Measurements from ENCODE around the gene RHOF. TPM values are rescaled to one million over a fixed set of nuclear protein-coding genes. Genes with fewer than 3 reads are reported as not detected.

The RHOF gene
- total and polyA plus RNA-seq, 2 of the 13 experiments (the other 11 are each of a cell fraction or from before 2014, with no cell fraction given), result 14.6 to 32.2 TPM

DNA sequence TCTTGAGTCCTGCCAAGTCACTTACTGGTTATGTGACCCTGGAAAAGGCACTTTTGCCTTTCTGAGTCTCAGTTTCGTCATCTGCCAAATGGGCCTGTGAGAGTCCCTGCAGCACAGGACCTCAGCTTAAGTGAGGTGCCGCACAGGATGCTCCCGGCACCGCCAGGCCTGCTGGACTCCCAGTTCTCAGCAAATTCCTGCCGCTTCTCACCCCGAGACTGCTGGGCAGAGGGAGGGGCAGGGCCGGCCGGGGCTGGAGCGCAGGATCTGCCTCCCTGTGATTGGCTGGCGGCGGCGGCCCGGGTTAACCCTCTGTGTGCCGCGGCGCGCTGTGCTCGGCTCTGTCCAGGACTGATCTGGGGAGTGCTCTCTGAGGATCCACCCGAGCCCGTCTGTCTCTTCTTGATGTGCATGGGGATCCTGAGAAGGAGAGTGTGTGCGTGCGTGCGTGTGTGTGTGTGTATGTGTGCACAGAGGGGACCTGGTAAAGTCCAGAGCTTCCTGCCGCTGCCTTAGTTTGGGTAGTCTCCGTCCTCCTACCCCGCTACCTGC lies 18.9 kb upstream of the RHOF start (continued):
- TF ChIP-seq ZNF549 (CRISPR knock-in tag; IDR thresholded peaks at IDR 0.05) (no peak), ZNF574 (CRISPR knock-in tag; IDR thresholded peaks at IDR 0.05) (no peak), SP2 (CRISPR knock-in tag; IDR thresholded peaks at IDR 0.05) (no peak), HHEX (CRISPR knock-in tag; IDR thresholded peaks at IDR 0.05) (no peak), ELF4 (CRISPR knock-in tag; IDR thresholded peaks at IDR 0.05; ENCODE audit: borderline replicate concordance) (no peak), KLF16 (CRISPR knock-in tag; IDR thresholded peaks at IDR 0.05) (0 out of 4 replicates have a peak, but pooled peaks of 1 of the 2 experiments have one; percentile 9), LCORL (IDR thresholded peaks at IDR 0.05) (no peak), LCORL (CRISPR knock-in tag; IDR thresholded peaks at IDR 0.05) (no peak), TAF15 (IDR thresholded peaks at IDR 0.05; ENCODE audit: low read depth, low read length, poor library complexity, severe bottlenecking) (no peak), MYNN (CRISPR knock-in tag; IDR thresholded peaks at IDR 0.05; ENCODE audit: low read depth) (no peak), CREB1 (IDR thresholded peaks at IDR 0.05) (no peak), CREB1 (CRISPR knock-in tag; IDR thresholded peaks at IDR 0.05) (no peak), NR1H2 (CRISPR knock-in tag; IDR thresholded peaks at IDR 0.05; ENCODE audit: borderline replicate concordance, low read depth) (no peak), ZNF264 (CRISPR knock-in tag; IDR thresholded peaks at IDR 0.05) (no peak), RORA (CRISPR knock-in tag; IDR thresholded peaks at IDR 0.05) (no peak), MIER2 (CRISPR knock-in tag; IDR thresholded peaks at IDR 0.05) (no peak), TBX3 (IDR thresholded peaks at IDR 0.05; ENCODE audit: borderline replicate concordance) (no peak), RELA (CRISPR knock-in tag; IDR thresholded peaks at IDR 0.05) (no peak), SOX13 (IDR thresholded peaks at IDR 0.05) (no peak), SOX13 (CRISPR knock-in tag; conservative IDR thresholded peaks at IDR 0.05 in 1 of 2, IDR thresholded peaks at IDR 0.05 in 1 of 2) (no peak), EHMT2 (IDR thresholded peaks at IDR 0.05; ENCODE audit: borderline replicate concordance, low read depth, low read length) (no peak), SUZ12 (IDR thresholded peaks at IDR 0.05; ENCODE audit: low read depth, low read length) (no peak), ZNF773 (CRISPR knock-in tag; IDR thresholded peaks at IDR 0.05; ENCODE audit: borderline replicate concordance) (no peak), ATF4 (CRISPR knock-in tag; IDR thresholded peaks at IDR 0.05) (no peak), ZBTB7A (CRISPR knock-in tag; IDR thresholded peaks at IDR 0.05) (no peak), TFDP2 (CRISPR knock-in tag; IDR thresholded peaks at IDR 0.05) (0 out of 2 replicates have a peak, but pooled peaks have one; percentile 7)
- TF ChIP-seq, protein P1, sequence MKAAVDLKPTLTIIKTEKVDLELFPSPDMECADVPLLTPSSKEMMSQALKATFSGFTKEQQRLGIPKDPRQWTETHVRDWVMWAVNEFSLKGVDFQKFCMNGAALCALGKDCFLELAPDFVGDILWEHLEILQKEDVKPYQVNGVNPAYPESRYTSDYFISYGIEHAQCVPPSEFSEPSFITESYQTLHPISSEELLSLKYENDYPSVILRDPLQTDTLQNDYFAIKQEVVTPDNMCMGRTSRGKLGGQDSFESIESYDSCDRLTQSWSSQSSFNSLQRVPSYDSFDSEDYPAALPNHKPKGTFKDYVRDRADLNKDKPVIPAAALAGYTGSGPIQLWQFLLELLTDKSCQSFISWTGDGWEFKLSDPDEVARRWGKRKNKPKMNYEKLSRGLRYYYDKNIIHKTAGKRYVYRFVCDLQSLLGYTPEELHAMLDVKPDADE (CRISPR knock-in tag; IDR thresholded peaks at IDR 0.05), result no peak

All from HepG2 (cell line).